Activated naive CD4-positive, alpha-beta T cell treated with anti-CD3 and anti-CD28 coated beads for 36 hours (primary cell): ENCODE measurements around the gene MPPED2. TPM values are rescaled to one million over a fixed set of nuclear protein-coding genes. Genes with fewer than 3 reads are reported as not detected.

Source experiments
- CTCF ChIA-PET: fragments of 350-600 bp; sonication (Branson Sonifier 250); formaldehyde crosslinking; loops from one replicate; lab custom pipeline; 2021; ENCODE audit warnings: antibody characterized with exemption; lab: Charles Lee
- DNase-seq: peaks from one replicate; pipeline ENCODE4 v3.0.0-alpha.2; 2020
- H3K27ac Mint-ChIP-seq: one replicate; pipeline ENCODE4 v1.8.0; 2021; ENCODE audit warnings: mild to moderate bottlenecking, mixed read lengths
- H3K27me3 Mint-ChIP-seq: one replicate; pipeline ENCODE4 v1.8.0; 2021; ENCODE audit warnings: low read depth, mixed read lengths
- H3K36me3 Mint-ChIP-seq: one replicate; pipeline ENCODE4 v1.8.0; 2021; ENCODE audit warnings: low read depth, mixed read lengths
- H3K4me1 Mint-ChIP-seq: one replicate; pipeline ENCODE4 v1.8.0; 2021; ENCODE audit warnings: low read depth, mixed read lengths
- H3K4me3 Mint-ChIP-seq: one replicate; pipeline ENCODE4 v1.8.0; 2021; ENCODE audit warnings: mild to moderate bottlenecking, moderate library complexity, mixed read lengths
- H3K9me3 Mint-ChIP-seq: one replicate; pipeline ENCODE4 v1.8.0; 2021; ENCODE audit warnings: mixed read lengths
- intact Hi-C: fragments of 100-400 bp; cut with micrococcal nuclease; formaldehyde crosslinking; loops from one replicate; pipeline ENCODE4 v1.15.1; 2023
- total RNA-seq, 2 experiments: library from RNA; stranded (reverse); gene quantifications; one replicate each; pipeline ENCODE4 v1.2.3, GENCODE V29; 2021

Gene MPPED2
- total RNA-seq, 2 experiments from 2014 or later, result not detected

GRCh38 chr11:30471244-30471643 lies 114.9 kb downstream of the MPPED2 start:
- Mint-ChIP-seq H3K4me3 (no peak overlapping the region), H3K9me3 (no peaks in the 10 kb centered on the region), H3K27me3 (peaks cover 2% of the 10 kb centered on the region), H3K27ac (no peak overlapping the region), H3K4me1 (no peaks in the 10 kb centered on the region), H3K36me3 (no peaks in the 10 kb centered on the region)
- CTCF ChIA-PET, result no interaction called here
- DNase-seq, result no peak
- intact Hi-C loops, result no loop called here

GRCh38 chr11:30468881-30469280 lies 117.3 kb downstream of the MPPED2 start:
- CTCF ChIA-PET, result no interaction called here
- intact Hi-C loops, result no loop called here
- no peak overlapping the region for H3K4me3 Mint-ChIP-seq
- peaks cover 2% of the 10 kb centered on the region for H3K27me3 Mint-ChIP-seq
- H3K27ac Mint-ChIP-seq, result no peak overlapping the region
- DNase-seq, result no peak
- H3K36me3 Mint-ChIP-seq, result no peaks in the 10 kb centered on the region
- no peaks in the 10 kb centered on the region for H3K9me3 Mint-ChIP-seq
- H3K4me1 Mint-ChIP-seq, result no peaks in the 10 kb centered on the region

GRCh38 chr11:30467176-30467575 lies 119.0 kb downstream of the MPPED2 start:
- CTCF ChIA-PET, result no interaction called here
- Mint-ChIP-seq H3K27ac (no peak overlapping the region), H3K36me3 (no peaks in the 10 kb centered on the region), H3K4me3 (no peak overlapping the region), H3K27me3 (peaks cover 2% of the 10 kb centered on the region), H3K4me1 (no peaks in the 10 kb centered on the region), H3K9me3 (no peaks in the 10 kb centered on the region)
- intact Hi-C loops, result no loop called here
- no peak for DNase-seq

- Mint-ChIP-seq H3K36me3 (no peaks in the 10 kb centered on the region), H3K27ac (no peak overlapping the region), H3K9me3 (no peaks in the 10 kb centered on the region), H3K27me3 (peaks cover 2% of the 10 kb centered on the region), H3K4me3 (no peak overlapping the region), H3K4me1 (no peaks in the 10 kb centered on the region)
- DNase-seq, result no peak
- CTCF ChIA-PET, result no interaction called here
- intact Hi-C loops, result no loop called here
Observed at GRCh38 chr11:30465623-30466022, 120.5 kb downstream of the MPPED2 start.

- no peaks in the 10 kb centered on the region for H3K36me3 Mint-ChIP-seq
- DNase-seq, result no peak
- no peak overlapping the region for H3K4me3 Mint-ChIP-seq
- H3K27me3 Mint-ChIP-seq, result peaks cover 2% of the 10 kb centered on the region
- no peak overlapping the region for H3K27ac Mint-ChIP-seq
- CTCF ChIA-PET, result no interaction called here
- no peaks in the 10 kb centered on the region for H3K9me3 Mint-ChIP-seq
- no peaks in the 10 kb centered on the region for H3K4me1 Mint-ChIP-seq
- intact Hi-C loops, result no loop called here
Observed at GRCh38 chr11:30465192-30465591, 121.0 kb downstream of the MPPED2 start.

- H3K27ac Mint-ChIP-seq, result no peak overlapping the region
- intact Hi-C loops, result no loop called here
- no peak for DNase-seq
- no peaks in the 10 kb centered on the region for H3K4me1 Mint-ChIP-seq
- H3K36me3 Mint-ChIP-seq, result no peaks in the 10 kb centered on the region
- H3K4me3 Mint-ChIP-seq, result no peak overlapping the region
- no peaks in the 10 kb centered on the region for H3K9me3 Mint-ChIP-seq
- peaks cover 3% of the 10 kb centered on the region for H3K27me3 Mint-ChIP-seq
- CTCF ChIA-PET, result no interaction called here
Observed at GRCh38 chr11:30463266-30463665, 122.9 kb downstream of the MPPED2 start.

GRCh38 chr11:30462421-30462820 lies 123.7 kb downstream of the MPPED2 start:
- Mint-ChIP-seq H3K36me3 (no peaks in the 10 kb centered on the region), H3K4me3 (no peak overlapping the region), H3K4me1 (no peaks in the 10 kb centered on the region), H3K9me3 (no peaks in the 10 kb centered on the region), H3K27ac (no peak overlapping the region), H3K27me3 (peaks cover 3% of the 10 kb centered on the region)
- no peak for DNase-seq
- CTCF ChIA-PET, result no interaction called here
- intact Hi-C loops, result no loop called here

DNA sequence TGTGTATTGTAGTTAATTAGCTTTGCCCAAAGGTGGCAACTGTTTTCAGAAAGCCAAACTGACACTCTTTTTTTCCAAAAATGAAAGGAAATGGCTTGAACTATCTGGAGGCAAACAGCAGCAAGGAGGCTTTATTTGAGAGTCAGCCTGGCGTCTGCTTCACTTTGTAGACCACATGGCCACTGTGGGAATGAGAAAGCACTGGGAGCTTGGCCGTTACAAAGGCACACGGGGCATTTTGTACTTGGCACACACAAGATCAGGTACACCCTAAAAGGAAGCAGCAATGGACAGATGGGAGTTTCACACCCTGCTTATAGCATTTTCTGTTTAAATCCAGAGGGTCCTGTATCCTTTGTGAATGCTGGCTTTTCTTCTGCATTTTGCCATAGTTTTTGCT lies 126.3 kb downstream of the MPPED2 start:
- no peaks in the 10 kb centered on the region for H3K4me1 Mint-ChIP-seq

GRCh38 chr11:30459306-30459705 lies 126.8 kb downstream of the MPPED2 start:
- intact Hi-C loops, result no loop called here
- Mint-ChIP-seq H3K4me3 (no peak overlapping the region), H3K4me1 (no peaks in the 10 kb centered on the region), H3K27me3 (peaks cover 3% of the 10 kb centered on the region), H3K36me3 (no peaks in the 10 kb centered on the region), H3K27ac (no peak overlapping the region), H3K9me3 (no peaks in the 10 kb centered on the region)
- CTCF ChIA-PET, result no interaction called here
- DNase-seq, result no peak

More for the DNA sequence above, 126.3 kb downstream of the MPPED2 start:
- DNase-seq, result no peak
- CTCF ChIA-PET, result no interaction called here
- intact Hi-C loops, result no loop called here
- Mint-ChIP-seq H3K36me3 (no peaks in the 10 kb centered on the region), H3K9me3 (no peaks in the 10 kb centered on the region), H3K27me3 (peaks cover 3% of the 10 kb centered on the region), H3K4me3 (no peak overlapping the region), H3K27ac (no peak overlapping the region)

- H3K4me3 Mint-ChIP-seq, result no peak overlapping the region
- peaks cover 6% of the 10 kb centered on the region for H3K27me3 Mint-ChIP-seq
- no peaks in the 10 kb centered on the region for H3K4me1 Mint-ChIP-seq
- H3K27ac Mint-ChIP-seq, result no peak overlapping the region
- intact Hi-C loops, result no loop called here
- CTCF ChIA-PET, result no interaction called here
- H3K9me3 Mint-ChIP-seq, result no peaks in the 10 kb centered on the region
- DNase-seq, result no peak
- H3K36me3 Mint-ChIP-seq, result no peaks in the 10 kb centered on the region
Observed at GRCh38 chr11:30458541-30458940, 127.6 kb downstream of the MPPED2 start.

DNA sequence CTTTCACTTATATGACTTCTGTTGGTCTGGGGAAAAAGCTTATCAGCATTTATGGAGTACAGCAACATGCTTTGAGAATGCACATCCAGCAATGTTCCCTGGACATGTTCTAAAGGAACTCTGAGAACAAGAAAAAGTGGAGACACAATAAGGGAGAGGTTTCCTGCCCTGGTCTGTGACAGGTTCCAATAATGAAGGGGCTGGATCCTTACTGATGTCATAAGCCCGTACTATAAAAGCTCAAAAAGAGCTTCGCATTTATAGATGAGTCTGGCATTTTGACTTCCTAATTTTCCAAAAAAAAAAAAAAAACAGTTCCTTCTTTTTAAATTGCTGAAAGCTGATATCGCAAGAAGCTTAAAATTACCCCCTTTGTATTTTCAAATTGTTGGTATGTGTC lies 129.1 kb downstream of the MPPED2 start:
- no peak overlapping the region for H3K4me3 Mint-ChIP-seq
- CTCF ChIA-PET, result no interaction called here

GRCh38 chr11:30455025-30455424 lies 131.1 kb downstream of the MPPED2 start:
- CTCF ChIA-PET, result no interaction called here
- Mint-ChIP-seq H3K9me3 (no peaks in the 10 kb centered on the region), H3K4me1 (no peaks in the 10 kb centered on the region), H3K27ac (no peak overlapping the region), H3K27me3 (peaks cover 6% of the 10 kb centered on the region), H3K4me3 (no peak overlapping the region), H3K36me3 (no peaks in the 10 kb centered on the region)
- intact Hi-C loops, result no loop called here
- no peak for DNase-seq

More for the DNA sequence above, 129.1 kb downstream of the MPPED2 start:
- Mint-ChIP-seq H3K27me3 (peaks cover 6% of the 10 kb centered on the region), H3K9me3 (no peaks in the 10 kb centered on the region), H3K36me3 (no peaks in the 10 kb centered on the region), H3K27ac (no peak overlapping the region), H3K4me1 (no peaks in the 10 kb centered on the region)
- no peak for DNase-seq
- intact Hi-C loops, result no loop called here

GRCh38 chr11:30454541-30454940 lies 131.6 kb downstream of the MPPED2 start:
- H3K4me3 Mint-ChIP-seq, result no peak overlapping the region
- no peaks in the 10 kb centered on the region for H3K4me1 Mint-ChIP-seq
- intact Hi-C loops, result no loop called here
- no peak overlapping the region for H3K27ac Mint-ChIP-seq
- H3K36me3 Mint-ChIP-seq, result no peaks in the 10 kb centered on the region
- H3K9me3 Mint-ChIP-seq, result no peaks in the 10 kb centered on the region
- DNase-seq, result no peak
- CTCF ChIA-PET, result no interaction called here
- H3K27me3 Mint-ChIP-seq, result peaks cover 6% of the 10 kb centered on the region

- H3K27ac Mint-ChIP-seq, result no peak overlapping the region
- CTCF ChIA-PET, result no interaction called here
- no peaks in the 10 kb centered on the region for H3K4me1 Mint-ChIP-seq
- no peaks in the 10 kb centered on the region for H3K9me3 Mint-ChIP-seq
- intact Hi-C loops, result no loop called here
- no peaks in the 10 kb centered on the region for H3K36me3 Mint-ChIP-seq
- peaks cover 7% of the 10 kb centered on the region for H3K27me3 Mint-ChIP-seq
- DNase-seq, result no peak
- no peak overlapping the region for H3K4me3 Mint-ChIP-seq
Observed at GRCh38 chr11:30454111-30454510, 132.0 kb downstream of the MPPED2 start.
